Endothelial cell of umbilical vein (primary cell): Measurements from ENCODE around the gene SMAD2. TPM values are rescaled to one million over a fixed set of nuclear protein-coding genes. Genes with fewer than 3 reads are reported as not detected.

Experiments used
- BruUV-seq: library from RNA; stranded (reverse); fragments of 400-500 nt; replicated peaks from 2 replicates; lab custom pipeline; 2021; lab: Mats Ljungman, UMichigan
- CTCF ChIA-PET: fragments of 300-600, 350-600 bp; sonication (Branson Sonifier 250); formaldehyde crosslinking; loops from one replicate; lab custom pipeline; 2021; ENCODE audit warnings: antibody characterized with exemption, inconsistent platforms; lab: Charles Lee
- POLR2A ChIA-PET: fragments of 300-600, 350-600 bp; sonication (Branson Sonifier 250); formaldehyde crosslinking; loops from one replicate; lab custom pipeline; 2021; ENCODE audit warnings: antibody characterized with exemption, inconsistent platforms; lab: Charles Lee
- DNase-seq: peaks from one replicate; pipeline ENCODE4 v3.0.0-alpha.2; 2011; ENCODE audit warnings: low read depth, low spot score
- FAIRE-seq: peaks from 2 replicates; lab custom pipeline; 2011; peaks lifted over from hg19 to GRCh38; lab: Jason Lieb, UNC
- H2AFZ ChIP-seq: 2 replicates; pipeline ENCODE4 v1.6.0; 2012; ENCODE audit warnings: low read depth, low read length, control low read depth, inconsistent platforms
- H3K27ac ChIP-seq: 2 replicates; pipeline ENCODE4 v1.5.1; 2011; ENCODE audit warnings: low read depth, mild to moderate bottlenecking, control low read depth, low read length, moderate library complexity; ENCODE audit not compliant: insufficient read depth
- H3K27me3 ChIP-seq, 2 experiments: 2 replicates each; pipeline versions ENCODE4 v1.6.0 to v1.6.1; 2011; ENCODE audit warnings: low read length in 2 of 2, mixed read lengths in 1 of 2; ENCODE audit not compliant: control insufficient read depth in 2 of 2, insufficient read depth in 2 of 2
- H3K36me3 ChIP-seq, 2 experiments: 2 replicates in 1 of 2; 3 replicates in 1 of 2; pipeline ENCODE4 v1.5.1; 2011; ENCODE audit warnings: low read length in 2 of 2, mild to moderate bottlenecking in 1 of 2, moderate library complexity in 1 of 2; ENCODE audit not compliant: control insufficient read depth in 2 of 2, insufficient read depth in 2 of 2; ENCODE audit errors: extremely low read depth in 1 of 2
- H3K4me1 ChIP-seq: 3 replicates; pipeline ENCODE4 v1.5.1; 2011; ENCODE audit warnings: mild to moderate bottlenecking, low read length; ENCODE audit not compliant: control insufficient read depth, insufficient read depth; ENCODE audit errors: extremely low read depth
- H3K4me2 ChIP-seq: 2 replicates; pipeline ENCODE4 v1.6.1; 2011; ENCODE audit warnings: low read length, control low read depth, mixed read lengths; ENCODE audit not compliant: insufficient read depth
- H3K4me3 ChIP-seq, 3 experiments: fragments of 200-600 bp in 1 of 3; sonication (generic), shearing (Covaris generic) in 1 of 3; replicated peaks in 1 of 3; 2 replicates each; pipeline ENCODE4 v1.5.1; 2011 to 2016; ENCODE audit warnings: control low read depth in 3 of 3, low read length in 3 of 3, mild to moderate bottlenecking in 2 of 3, inconsistent platforms in 1 of 3, low read depth in 1 of 3, moderate library complexity in 1 of 3; ENCODE audit not compliant: insufficient read depth in 1 of 3
- H3K79me2 ChIP-seq: 2 replicates; pipeline ENCODE4 v1.6.0; 2012; ENCODE audit warnings: low read length, inconsistent platforms; ENCODE audit not compliant: control insufficient read depth, insufficient read depth
- H3K9ac ChIP-seq: replicated peaks from 2 replicates; pipeline ENCODE3; 2011; ENCODE audit warnings: low read length, control low read depth; ENCODE audit not compliant: insufficient read depth; ENCODE audit errors: extremely low read depth
- H3K9me1 ChIP-seq: replicated peaks from 3 replicates; pipeline ENCODE4 v1.6.0; 2011; ENCODE audit warnings: mild to moderate bottlenecking, low read length; ENCODE audit not compliant: control insufficient read depth, insufficient read depth; ENCODE audit errors: extremely low read depth
- H3K9me3 ChIP-seq: replicated peaks from 2 replicates; pipeline ENCODE4 v1.5.1; 2012; ENCODE audit warnings: low read length, inconsistent platforms; ENCODE audit not compliant: control insufficient read depth, insufficient read depth
- H4K20me1 ChIP-seq: replicated peaks from 2 replicates; pipeline ENCODE3; 2011; ENCODE audit warnings: mild to moderate bottlenecking, low read length; ENCODE audit not compliant: control insufficient read depth, insufficient read depth; ENCODE audit errors: extremely low read depth
- CTCF ChIP-seq, 2 donors: IDR thresholded peaks; 1 replicate in 1 of 2; 2 replicates in 1 of 2; pipeline ENCODE4 v1.5.1; 2011; ENCODE audit warnings: low read length in 2 of 2, mild to moderate bottlenecking in 2 of 2, moderate library complexity in 2 of 2, control low read depth in 1 of 2, inconsistent platforms in 1 of 2, low read depth in 1 of 2; ENCODE audit not compliant: insufficient read depth in 1 of 2; ENCODE audit errors: extremely low read depth in 1 of 2
- EZH2 ChIP-seq: IDR thresholded peaks from 2 replicates; pipeline ENCODE4 v1.6.1; 2012; ENCODE audit warnings: borderline replicate concordance, low read depth, mild to moderate bottlenecking, moderate library complexity, low read length, inconsistent platforms; ENCODE audit not compliant: severe bottlenecking
- FOS ChIP-seq: IDR thresholded peaks from 2 replicates; pipeline ENCODE4 v1.6.1; 2011; ENCODE audit warnings: mild to moderate bottlenecking, low read length, moderate library complexity, borderline replicate concordance; ENCODE audit not compliant: insufficient read depth
- GATA2 ChIP-seq: IDR thresholded peaks from 2 replicates; pipeline ENCODE4 v1.7.0; 2011; ENCODE audit warnings: low read depth, mild to moderate bottlenecking, moderate library complexity, mixed read lengths, low read length; ENCODE audit not compliant: insufficient read length, insufficient read depth
- JUN ChIP-seq: IDR thresholded peaks from 2 replicates; pipeline ENCODE4 v1.6.1; 2011; ENCODE audit warnings: borderline replicate concordance, low read depth; ENCODE audit not compliant: insufficient read length, insufficient read depth
- MAX ChIP-seq: IDR thresholded peaks from 2 replicates; pipeline ENCODE4 v1.6.1; 2011; ENCODE audit not compliant: insufficient read depth, insufficient read length
- MYC ChIP-seq: IDR thresholded peaks from one replicate; pipeline ENCODE4 v1.6.1; 2011; ENCODE audit warnings: mild to moderate bottlenecking, low read depth, low read length
- POLR2A ChIP-seq: IDR thresholded peaks from 2 replicates; pipeline ENCODE4 v1.6.1; 2012; ENCODE audit warnings: low read depth, mild to moderate bottlenecking, control low read depth, low read length
- POLR2AphosphoS5 ChIP-seq: IDR thresholded peaks from 2 replicates; pipeline ENCODE4 v1.6.1; 2012; ENCODE audit warnings: low read depth, mild to moderate bottlenecking, control low read depth, low read length, moderate library complexity; ENCODE audit not compliant: insufficient read depth
- dilution Hi-C: fragments of 300-500 bp; cut with MboI; formaldehyde crosslinking; loops from one replicate; pipeline ENCODE4 v1.15.0; 2019; ENCODE audit warnings: low sequenced_read_pairs; ENCODE audit not compliant: extremely low pct_ligation_motif_present
- intact Hi-C: fragments of 100-400 bp; cut with micrococcal nuclease; formaldehyde crosslinking; loops from one replicate; pipeline ENCODE4 v1.10.0; 2022
- polyA plus RNA-seq, 4 experiments: library from polyadenylated mRNA; depleted of rRNA in 3 of 4; stranded (reverse) in 3 of 4; unstranded in 1 of 4; fragments of >200 nt; gene quantifications; 2 replicates each; pipeline versions ENCODE4 v1.2.1 to v1.2.3, GENCODE V29; 2011 to 2012; ENCODE audit warnings: missing spikeins in 1 of 4
- total RNA-seq: library from RNA; stranded (reverse); gene quantifications from 2 replicates; pipeline ENCODE4 v1.2.3, GENCODE V29; 2021

Gene SMAD2
- total and polyA plus RNA-seq, 2 donors (not counting 3 experiments of a cell fraction or from before 2014, with no cell fraction given), result 40.3 to 123 TPM

- H3K27ac ChIP-seq, result no peak overlapping the region
- no peak for FAIRE-seq
- no peak overlapping the region for H3K9ac ChIP-seq
- H3K9me3 ChIP-seq, result no peaks in the 10 kb centered on the region
- ChIA-PET CTCF (interaction anchor here (0.9 to 1.3 kb wide), 2 partner anchors 22 to 46 kb away, joined by 3 read pairs; no protein-coding TSS in a partner anchor), POLR2A (no interaction called here)
- no peaks in the 10 kb centered on the region for H4K20me1 ChIP-seq
- H3K4me1 ChIP-seq, result no peaks in the 10 kb centered on the region
- DNase-seq, result no peak
- H3K4me3 ChIP-seq, result no peak overlapping the region
- H3K9me1 ChIP-seq, result no peaks in the 10 kb centered on the region
- no TSS peak for BruUV-seq
- H3K79me2 ChIP-seq, result no peaks in the 10 kb centered on the region
- no peak overlapping the region for H2AFZ ChIP-seq
- TF ChIP-seq EZH2 (no peak), MAX (no peak), CTCF (IDR thresholded peaks at IDR 0.05; ENCODE audit: extremely low read depth in 1 of 2, insufficient read depth in 1 of 2, low read depth in 1 of 2, low read length in 2 of 2) (no peak), POLR2AphosphoS5 (no peak), POLR2A (no peak), MYC (no peak), FOS (no peak), JUN (no peak), GATA2 (no peak)
- peaks cover 0 to 2% of the 10 kb centered on the region in 2 experiments for H3K27me3 ChIP-seq
- dilution Hi-C loops (no loop called here), intact Hi-C loops (no loop called here)
- H3K4me2 ChIP-seq, result no peak overlapping the region
- H3K36me3 ChIP-seq, result no peaks in the 10 kb centered on the region
These were observed 135.6 kb downstream of the SMAD2 start for GRCh38 chr18:47794725-47795433.
